ENCODE measurements around the gene RHOBTB3.
"Not testable (repeated sequence)": the region's sequence is repeated elsewhere in the genome, so short reads cannot be mapped to it uniquely, and the experiment has no call there.

RHOBTB3 gene

DNA sequence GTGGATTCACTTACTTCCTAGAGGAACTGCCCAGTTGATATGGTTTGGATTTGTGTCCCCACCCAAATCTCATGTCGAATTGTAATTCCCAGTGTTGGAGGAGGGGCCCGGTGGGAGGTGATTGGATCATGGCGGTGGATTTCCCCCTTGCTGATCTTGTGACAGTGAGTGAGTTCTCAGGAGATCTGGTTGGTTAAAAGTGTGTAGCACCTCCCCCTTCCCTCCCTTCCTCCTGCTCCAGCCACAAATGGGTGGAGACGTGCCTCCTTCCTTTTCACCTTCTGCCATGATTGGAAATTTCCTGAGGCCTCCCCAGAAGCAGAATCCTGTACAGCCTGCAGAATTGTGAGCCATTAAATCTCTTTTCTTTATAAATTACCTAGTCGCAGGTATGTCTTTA lies 17.9 kb upstream of the RHOBTB3 start:
- DNase-seq (ENCODE audit: low read depth in 2 of 2) = not testable (repeated sequence)

DNA sequence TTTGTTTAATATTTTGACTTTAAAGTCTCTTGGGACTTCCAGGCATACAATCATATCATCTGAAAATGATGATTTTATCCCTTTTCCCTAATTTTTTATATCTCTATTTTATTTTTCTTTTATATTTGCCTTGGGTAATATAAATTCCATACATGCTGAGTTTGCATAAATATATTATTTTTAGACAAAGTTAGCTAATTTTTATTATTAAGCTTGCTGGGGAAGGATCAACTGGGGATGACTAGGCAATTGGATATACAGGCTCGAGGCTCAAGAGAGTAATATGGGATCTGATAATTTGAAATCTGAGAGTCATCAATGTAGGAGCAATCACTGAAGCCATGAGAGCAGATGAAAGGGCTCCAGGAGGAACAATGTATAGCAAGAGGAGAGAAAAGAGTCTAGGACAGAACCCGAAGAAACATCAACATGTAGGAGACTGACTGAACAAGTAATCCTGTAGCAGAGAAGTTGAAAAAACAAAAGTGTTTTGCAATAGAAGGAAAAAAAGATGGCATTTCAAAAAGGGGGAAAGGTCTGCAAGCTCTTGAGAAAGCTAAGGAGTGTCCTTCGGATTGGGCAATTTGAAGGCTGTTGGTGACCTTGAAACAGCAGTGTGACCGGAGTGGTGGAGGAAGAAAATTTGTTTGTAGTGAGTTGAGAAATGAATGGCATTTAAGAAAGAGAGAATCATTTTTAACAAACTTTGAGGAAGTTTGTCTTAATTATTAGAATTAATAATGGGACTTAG lies 17.0 kb upstream of the RHOBTB3 start:
- DNase-seq (ENCODE audit: low read depth in 2 of 2) = no peak

DNA sequence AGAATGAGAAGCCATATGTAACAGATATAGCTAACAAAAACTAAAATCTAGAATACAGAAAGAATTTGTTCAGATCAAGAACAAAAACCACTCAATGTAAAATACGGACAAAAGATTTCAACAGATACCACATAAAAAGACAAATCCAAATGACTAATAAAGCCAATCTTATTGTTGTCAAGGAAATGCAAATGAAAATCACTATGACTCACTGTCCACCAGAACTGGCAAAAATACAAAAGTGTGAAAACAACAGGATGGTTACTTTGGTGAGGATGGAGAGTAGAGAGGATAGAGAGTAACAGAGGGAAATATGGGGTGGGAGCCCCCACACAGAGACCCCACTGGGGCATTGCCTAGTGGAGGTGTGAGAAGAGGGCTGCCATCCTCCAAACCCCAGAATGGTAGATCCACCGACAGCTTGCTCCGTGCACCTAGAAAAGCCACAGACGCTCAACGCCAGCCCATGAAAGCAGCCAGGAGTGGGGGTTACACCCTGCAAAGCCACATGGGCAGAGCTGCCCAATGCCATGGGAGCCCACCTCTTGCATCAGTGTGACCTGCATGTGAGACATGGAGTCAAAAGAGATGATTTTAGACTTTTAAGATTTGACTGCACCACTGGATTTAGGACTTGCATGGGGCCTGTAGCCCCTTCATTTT lies 15.2 kb upstream of the RHOBTB3 start:
- no peak for DNase-seq (ENCODE audit: low read depth in 2 of 2)

DNA sequence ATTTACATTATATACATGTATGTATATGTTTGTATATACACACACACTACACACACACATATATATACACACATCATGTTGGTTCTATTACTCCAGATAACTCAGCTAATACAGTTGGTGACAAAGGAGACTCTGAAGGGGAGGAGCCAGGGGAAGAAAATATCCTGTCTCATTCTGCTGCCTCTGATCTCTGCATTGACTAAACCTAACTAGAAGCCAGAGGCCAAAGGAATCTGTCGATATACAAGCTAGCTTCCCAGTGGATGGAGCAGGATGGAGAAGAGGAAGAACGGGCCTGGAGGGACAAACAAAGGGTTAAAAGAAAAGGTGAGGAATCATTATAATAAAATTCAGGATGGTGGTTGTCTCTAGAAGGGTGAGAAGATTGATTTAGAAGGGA lies 13.7 kb upstream of the RHOBTB3 start:
- DNase-seq (ENCODE audit: low read depth in 2 of 2) = no peak

DNA sequence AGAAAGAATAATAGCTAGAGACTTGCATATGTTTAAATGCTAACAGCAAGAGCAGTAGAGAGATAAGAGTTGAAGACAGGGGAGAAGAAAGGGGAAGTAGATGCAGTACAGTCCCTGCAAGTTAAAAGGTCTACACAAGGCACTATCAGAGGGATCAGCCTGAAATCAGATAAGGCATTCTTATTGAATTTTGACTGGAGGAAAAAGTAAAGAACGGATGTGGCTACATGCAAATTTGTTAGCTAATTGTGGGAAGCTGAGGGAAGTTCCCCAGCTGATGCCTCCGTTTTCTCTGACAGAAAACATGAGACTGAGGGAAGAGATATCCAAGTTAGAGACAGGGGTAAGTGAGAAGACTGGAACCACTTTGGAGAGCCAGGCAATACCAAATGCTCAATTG lies 12.9 kb upstream of the RHOBTB3 start:
- no peak for DNase-seq (ENCODE audit: low read depth in 2 of 2)

DNA sequence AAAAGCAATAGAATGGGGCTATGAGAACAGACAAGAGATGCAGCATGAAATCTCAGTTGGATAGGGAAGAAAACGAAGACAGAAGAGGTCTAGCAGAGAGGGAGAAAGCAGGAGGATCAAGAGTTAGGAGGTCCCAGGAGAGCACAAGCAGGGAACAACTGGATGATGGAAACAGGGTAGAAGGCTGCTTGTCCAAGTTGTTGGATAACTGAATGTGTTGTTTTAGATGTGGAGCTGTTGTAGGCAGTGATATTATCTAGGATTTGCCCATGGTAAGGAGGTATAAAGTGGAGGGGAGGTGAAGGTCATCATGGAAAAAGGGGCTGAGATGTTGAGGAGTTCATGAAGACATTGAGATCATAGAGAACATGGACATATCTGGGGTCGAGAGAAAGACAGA lies 12.4 kb upstream of the RHOBTB3 start:
- no peak for DNase-seq (ENCODE audit: low read depth in 2 of 2)

DNA sequence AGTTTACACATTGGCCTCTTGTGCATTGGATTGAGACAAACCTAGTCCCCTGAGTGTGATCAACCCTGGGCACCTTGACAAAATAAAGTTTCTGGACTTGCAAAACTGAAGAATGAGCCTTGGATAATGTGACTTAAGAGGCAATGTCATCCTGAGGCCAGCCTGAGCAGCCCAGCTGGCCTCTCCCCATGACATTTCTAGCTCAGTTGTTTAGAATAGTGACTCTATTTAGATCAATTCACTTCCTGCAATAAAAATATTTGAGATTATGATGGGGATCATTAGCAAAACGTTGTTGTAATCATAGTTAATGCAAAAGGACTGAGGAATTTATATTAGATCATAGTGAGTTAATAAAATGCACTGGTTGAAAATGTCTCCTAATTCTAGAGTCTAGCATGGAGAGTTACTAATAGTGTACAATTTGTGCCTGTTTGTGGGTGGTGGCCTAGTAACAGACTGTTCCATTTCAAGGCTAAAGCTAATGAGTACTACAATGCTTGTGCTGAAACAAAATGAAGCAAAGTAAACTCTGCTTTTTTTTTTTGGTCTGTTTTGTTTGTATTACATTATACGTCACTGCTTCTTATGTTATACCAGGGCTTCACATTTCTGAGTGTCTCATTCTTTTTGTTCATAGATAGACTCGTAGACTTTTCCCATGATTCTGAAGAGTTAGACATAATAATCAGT lies 10.9 kb upstream of the RHOBTB3 start:
- no peak for DNase-seq (ENCODE audit: low read depth in 2 of 2)

DNA sequence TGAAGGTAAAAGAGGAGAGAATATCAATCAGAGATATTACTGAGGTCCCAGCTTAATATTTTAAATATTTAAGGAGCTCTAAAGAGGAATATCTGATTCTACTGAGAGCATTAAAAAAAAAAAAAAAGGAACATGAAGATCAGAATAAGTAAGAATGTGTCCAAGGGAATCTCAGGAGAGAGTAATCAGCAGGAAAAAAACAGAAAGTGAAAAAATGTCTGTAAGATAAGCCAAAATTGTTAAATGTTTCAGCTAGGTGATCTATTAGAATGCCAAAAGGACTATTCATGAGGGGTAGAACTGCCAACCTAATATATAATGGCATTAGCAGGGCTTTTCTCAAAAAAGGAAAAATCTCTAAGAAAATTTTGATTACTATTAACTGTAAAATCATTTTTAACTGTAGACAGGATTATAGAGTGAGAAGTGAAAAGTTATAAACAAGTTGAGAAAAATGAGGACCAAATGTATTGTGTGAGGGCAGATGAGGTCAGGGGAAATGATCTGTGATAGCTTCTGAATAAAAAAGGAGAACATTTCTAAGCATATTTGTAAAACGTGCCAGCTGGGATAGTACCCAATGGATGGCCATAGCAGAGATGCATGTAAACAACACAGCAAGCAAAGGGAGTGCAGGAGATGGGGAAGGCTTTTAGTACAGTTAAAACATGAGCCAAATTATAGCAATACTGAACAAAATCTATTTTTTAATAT lies 9.4 kb upstream of the RHOBTB3 start:
- no peak for DNase-seq (ENCODE audit: low read depth in 2 of 2)

DNA sequence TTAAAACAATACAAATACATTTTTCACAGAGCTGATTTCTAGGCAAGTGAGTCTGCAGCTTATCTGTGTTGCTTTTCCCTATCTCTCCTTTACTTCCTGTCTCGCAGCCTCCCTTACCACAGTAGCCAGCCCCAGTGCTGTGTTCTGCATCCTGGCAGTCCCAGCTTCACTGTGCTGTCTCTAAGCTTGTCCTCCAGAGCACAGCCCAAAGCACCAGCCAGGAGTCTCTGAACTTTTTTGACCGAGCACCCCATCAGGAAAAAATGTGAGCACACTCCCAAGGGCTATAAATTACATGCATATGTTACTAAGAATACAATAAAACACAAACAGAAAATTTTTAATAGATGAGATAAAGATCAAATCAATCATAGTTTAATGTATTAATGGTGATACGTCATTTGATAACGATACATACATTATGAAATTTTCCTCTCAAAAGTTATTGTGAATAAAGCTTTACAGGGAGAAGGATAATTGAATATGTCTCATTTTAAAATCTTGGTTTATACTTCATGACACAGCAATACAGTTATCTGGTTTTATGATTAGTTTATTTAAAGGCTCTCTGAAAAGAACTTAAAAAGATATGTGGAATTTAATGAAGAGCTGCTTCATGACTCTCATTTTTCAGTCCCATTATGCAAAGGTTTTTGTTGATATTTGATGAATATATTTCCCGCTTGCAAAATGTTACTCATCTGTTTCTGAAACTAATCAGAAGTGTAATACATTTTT lies 7.3 kb upstream of the RHOBTB3 start:
- DNase-seq (ENCODE audit: low read depth in 2 of 2) = no peak

DNA sequence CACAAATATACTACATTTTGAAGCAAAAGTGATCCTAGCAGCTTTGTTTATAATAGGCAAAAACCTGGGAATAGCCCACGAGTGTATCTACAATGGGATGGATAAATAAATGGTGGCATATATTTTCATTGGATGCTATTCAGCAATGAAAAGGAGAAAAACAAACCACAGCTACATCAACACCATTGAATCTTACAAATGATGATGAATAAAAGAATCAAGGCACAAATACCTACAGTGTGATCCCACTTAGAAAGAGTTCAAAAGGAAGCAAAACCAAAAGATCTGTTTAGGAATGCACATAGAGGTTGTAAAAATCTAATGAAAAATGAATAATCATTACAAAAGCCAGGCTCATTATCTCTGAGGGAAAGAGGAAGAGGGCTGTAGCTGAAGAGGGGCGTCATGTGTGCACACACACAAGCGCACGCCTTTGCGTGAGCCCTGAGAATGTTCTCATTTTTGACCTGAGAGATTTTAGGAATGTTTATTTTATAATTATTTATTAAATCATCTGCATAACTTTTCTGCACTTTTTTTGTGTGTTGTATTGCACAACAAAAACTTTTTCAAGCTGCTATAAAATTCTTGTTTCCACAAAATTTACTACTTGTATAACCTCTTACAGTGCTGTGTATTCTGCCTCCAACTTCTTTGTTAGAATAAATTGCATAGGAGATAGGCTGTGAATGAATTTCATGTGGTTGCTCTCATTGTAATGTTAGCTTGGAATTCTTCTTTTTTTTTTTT lies 5.9 kb upstream of the RHOBTB3 start:
- DNase-seq (ENCODE audit: low read depth in 2 of 2) = no peak

DNA sequence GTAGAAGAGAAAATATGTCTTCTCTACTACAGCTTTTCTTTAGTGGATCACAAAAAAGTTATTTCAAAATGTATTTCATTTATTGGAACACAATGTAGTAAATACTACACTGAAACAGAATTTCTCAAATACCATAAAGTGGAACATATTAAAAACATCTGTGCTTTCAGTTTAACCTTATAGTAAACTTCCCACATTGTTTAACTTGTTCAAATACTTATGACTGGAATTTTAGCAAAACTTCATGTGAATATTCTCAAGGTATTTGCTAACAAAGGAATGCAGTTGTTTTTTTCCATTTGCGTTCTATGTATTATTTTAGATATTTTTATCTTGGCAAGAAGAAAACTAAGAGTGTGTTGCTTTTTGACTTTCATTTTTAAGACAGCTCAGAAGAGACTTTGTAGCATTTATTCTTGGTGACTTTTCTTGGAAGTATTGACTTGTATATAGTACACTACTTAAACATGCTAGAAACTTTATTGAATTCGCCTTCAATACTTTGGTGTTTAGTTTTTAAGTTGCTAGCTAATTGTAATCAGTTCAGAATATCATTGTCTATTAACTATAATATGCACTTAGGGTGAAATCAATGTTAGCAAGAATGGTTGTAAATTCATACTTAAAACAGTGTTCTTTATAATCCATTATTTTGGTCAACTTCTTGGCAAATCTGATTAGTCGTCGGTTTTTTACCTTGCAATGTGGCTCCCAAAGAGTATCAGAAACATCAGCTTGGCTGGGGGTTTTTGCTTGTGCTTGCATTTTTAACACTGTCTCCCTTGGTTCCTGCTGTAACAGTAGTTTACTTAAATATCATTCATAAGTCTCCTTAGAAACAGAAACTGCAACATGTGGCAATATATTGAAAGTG lies 5.0 kb upstream of the RHOBTB3 start:
- no peak for DNase-seq (ENCODE audit: low read depth in 2 of 2)

DNA sequence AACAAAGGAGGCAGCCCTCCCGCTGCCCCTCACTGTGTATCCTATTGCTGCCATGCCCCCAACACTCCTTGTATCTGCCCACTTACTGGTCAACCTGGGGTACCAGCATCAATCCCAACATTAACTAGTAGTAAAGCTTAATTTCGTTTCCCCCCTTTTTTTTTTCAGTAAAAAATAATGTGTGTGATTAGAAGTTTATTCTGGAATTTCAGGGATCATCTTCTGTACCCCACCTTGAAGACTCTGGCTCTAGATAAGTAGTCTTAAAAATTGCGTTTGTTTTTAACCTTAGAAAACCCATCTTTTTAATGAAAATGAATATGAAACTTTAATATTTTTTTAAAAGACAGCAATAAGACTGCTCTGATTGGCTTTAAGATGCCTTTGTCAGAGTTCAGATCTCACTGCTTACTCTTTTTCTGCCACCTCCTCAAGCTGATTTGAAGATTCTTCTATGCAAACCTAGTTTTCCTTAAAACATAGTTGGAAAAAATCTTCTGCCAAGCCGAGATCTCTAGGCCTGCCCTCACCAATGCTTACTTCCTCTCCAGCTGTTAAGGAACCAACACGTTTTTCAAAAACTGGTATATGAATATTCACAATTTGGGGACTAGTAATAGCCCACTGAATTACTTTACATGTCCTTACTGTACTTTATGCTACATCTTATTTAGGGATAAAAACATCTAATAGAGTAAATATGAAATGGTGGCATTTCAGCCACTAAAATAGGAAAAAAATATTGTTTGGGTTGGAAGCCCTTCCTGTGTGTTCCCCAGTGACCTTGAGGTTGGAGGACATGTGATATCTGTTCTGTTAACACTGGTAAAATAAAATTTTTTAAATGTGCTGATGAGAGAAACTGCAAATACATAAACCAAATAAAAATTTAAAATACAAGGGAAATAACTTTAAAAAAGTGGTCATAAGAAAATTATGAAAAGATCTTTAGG lies 4.0 kb upstream of the RHOBTB3 start:
- DNase-seq (ENCODE audit: low read depth in 2 of 2) = no peak

DNA sequence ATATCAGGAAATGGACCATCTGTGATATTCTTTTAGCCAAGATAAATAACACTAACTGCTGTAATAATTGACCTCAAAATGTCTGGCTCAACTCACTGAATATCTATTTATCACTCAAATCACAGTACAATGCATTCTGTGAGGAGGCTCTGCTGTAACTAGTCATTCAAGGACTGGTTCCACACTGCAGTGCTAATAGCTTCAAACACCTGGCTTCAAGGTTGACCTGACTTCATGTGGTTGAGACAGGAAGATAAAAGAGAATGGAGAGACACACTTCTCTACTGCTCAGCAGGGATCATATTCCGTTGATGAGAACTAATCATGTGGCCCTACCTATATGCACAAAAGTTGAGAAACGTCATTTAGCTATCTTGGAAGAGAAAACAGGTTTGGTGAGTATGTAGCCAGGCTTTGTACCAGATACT lies 3.4 kb upstream of the RHOBTB3 start:
- no peak for DNase-seq (ENCODE audit: low read depth in 2 of 2)

DNA sequence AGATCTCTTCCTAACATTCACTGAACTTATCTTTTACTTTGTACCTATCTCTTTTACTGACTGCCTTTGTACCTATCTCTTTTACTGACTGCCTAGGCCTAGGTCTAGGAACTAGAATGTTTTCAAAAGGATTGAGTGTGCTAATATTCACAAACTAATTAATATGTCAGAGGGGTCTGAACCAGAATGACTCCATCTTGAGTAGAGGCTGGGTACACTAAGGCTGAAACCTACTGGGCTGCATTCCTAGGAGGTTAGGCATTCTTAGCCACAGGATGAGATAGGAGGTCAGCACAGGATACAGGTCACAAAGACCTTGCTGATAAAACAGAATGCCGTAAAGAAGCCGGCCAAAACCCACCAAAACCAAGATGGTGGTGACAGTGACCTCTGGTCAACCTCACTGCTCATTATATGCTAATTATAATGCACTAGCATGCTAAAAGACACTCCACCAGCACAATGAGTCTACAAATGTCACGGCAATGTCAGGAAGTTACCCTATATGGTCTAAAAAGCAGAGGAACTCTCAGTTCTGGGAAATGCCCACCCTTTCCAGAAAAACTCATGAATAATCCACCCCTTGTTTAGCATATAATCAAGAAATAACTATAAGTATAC lies 2.5 kb upstream of the RHOBTB3 start:
- DNase-seq (ENCODE audit: low read depth in 2 of 2) = no peak

DNA sequence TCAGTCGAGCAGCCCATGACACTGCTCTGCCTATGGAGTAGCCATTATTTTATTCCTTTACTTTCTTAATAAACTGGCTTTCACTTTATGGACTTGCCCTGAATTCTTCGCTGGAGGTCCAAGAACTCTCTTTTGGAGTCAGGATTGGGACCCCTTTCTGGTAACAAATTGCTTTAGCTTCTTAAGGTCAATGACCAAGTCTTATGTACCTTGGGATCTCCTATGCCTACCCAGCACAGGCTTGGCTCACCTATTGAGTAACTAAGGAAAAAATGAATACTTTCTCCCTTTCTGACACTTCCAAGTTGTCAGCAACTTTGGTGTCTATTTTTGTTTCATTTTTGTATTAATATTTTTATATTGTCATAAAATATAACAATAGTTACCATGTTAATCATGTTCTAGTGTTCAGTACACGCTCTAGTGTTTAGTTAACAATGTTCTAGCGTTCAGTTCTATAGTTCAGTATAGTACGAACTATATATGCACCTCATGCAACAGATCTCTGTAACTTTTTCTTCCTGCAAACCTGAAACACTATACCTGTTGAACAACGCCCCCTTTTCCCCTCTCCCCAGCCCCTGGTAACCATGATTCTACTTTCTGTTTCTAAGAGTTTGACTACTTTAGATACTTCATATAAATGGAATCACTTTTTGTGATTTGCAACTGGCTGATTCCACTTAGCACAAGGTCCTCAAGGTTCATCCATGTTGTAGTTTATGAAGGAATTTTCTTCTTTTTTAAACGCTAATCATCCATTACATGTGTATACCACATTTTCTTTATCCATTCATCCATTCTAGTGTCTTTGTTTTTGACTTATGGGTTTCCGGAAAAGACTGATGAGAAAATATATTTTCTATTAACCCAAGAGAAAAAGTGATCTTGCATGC lies 1.8 kb upstream of the RHOBTB3 start:
- DNase-seq (ENCODE audit: low read depth in 2 of 2) = no peak

DNA sequence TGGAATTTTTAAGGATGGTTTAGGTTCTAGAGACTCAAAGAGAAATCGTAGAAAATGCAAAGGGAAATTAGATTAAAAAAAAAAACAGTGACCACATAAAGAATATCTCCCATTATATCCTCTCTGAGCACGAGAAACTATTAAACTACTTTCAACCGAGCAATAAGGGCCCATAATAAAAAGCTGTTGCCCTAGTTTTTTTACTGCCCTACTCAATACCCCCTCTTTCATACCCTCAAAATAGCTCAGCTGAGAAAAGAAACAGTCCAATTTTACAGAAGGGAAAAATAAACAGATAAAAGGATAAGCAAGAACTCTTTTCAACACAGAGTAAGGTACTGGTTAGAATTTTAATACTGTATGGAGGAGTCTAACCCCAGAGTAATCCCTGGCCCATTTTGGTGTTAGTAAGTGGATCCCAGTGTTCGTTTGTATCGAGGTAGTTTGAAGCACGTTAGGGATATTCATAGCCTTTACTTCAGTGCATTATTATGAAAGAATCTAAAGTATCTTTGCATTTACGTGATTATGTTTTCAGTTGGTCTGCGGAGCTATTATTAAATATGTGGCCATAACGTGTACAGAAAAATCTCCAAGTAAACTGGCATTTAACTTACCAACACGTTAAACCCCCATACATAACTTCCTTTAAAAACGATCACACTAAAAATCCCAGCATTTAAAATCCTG lies 980 bp upstream of the RHOBTB3 start:
- DNase-seq (ENCODE audit: low read depth in 2 of 2) = no peak
